Sigmoid colon (tissue), 3 donors: Measurements from ENCODE around the gene KRT10.

ENCODE experiments used
- CTCF ChIP-seq, 4 experiments: fragments of 450-650 bp in 3 of 4; fragments of 200-600 bp in 1 of 4; IDR thresholded peaks; one replicate each; pipeline ENCODE4 v1.5.1; 2016 to 2019; ENCODE audit warnings: antibody characterized with exemption in 4 of 4, mild to moderate bottlenecking in 3 of 4, moderate library complexity in 2 of 4
- POLR2A ChIP-seq, 2 donors: fragments of 450-650 bp; IDR thresholded peaks; one replicate each; pipeline ENCODE4 v1.6.1; 2016; ENCODE audit warnings: antibody characterized with exemption in 2 of 2, mild to moderate bottlenecking in 2 of 2, moderate library complexity in 2 of 2

- TF ChIP-seq CTCF (IDR thresholded peaks at IDR 0.05), result no peak
- no peak for TF ChIP-seq POLR2A (IDR thresholded peaks at IDR 0.05)
Observed at GRCh38 chr17:40848583-40849235, 26.3 kb upstream of the KRT10 start.
